ENCODE results near the gene IGFBPL1.
"Not testable (repeated sequence)": the region's sequence is repeated elsewhere in the genome, so short reads cannot be mapped to it uniquely, and the experiment has no call there.

IGFBPL1 gene

DNA sequence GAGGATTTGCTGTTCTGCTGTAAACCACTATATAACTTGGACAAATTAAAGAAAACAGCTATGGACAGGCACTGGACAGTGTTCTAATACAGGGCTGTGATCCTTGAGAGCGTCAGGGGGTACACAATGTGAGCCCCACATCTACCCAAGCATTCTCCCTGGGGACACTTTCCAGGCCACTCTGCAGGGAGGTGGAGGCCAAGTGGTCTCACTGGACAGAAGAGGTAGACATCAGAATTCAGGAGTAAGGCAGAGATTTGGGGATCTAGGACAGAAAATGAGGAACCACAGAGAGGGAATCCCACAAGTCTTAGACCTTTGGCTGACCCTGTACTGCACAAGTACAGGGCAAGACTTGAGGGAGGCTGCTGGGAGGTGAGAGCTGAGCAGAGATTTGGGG is 3.8 kb upstream of the IGFBPL1 start:
- no peak for DNase-seq

DNA sequence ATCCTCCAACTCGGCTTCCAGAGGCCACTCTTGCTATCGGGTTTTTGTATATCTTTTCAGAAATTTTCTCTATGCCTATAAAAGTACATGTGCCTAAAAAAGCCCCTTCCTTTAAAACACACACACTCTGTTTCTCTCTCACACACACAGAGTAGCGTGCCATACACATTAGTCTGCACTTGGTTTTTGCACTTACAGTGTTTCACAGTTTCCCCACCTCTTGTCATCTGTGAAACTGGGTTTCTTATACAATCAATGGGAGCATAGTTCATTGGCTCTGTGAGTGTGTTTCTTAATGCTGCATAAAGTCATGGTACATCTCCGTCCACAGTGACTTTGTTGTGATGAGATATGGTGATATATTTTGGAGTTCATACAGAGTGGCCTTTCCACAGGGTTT is 664 bp upstream of the IGFBPL1 start:
- DNase-seq, result no peak

GRCh38 chr9:38423273-38423972 is 831 bp downstream of the IGFBPL1 start:
- DNase-seq, result no peak

- no peak for DNase-seq
These were observed 1.5 kb downstream of the IGFBPL1 start for GRCh38 chr9:38422555-38423260.

DNA sequence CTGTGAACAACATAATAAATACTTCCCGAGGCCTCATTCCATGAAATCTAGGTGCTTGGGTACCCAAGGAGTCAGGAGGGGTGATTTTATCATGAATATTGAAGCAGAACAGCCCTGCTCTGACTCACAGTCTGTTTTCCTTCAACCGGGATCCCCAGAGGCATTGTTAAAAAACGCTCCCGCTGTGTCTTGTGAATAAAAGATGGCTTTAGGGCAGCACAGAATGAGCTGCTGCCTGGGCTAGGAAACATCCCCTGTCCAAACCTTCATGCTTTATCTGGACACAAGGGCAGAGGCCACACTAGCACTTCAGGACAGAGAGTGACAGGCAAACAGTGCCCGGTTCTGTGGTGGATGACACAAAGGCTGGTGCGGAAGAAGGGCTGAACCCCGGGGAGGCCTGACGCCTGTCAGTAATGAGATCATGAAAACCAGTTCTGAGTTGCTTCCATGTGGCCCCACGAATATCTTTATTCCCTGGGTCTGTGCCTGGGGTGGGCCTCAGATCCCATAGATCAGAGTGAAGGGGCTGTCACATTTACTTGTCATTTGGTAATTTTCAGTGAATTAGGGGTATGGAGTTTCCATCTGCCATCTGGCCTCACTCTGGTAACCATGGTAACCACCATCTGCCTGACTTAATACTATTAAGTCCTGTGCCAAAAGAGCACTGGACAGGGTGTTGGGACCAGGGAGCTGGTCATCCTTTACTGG is 2.6 kb downstream of the IGFBPL1 start:
- DNase-seq, result peak; percentile 72

GRCh38 chr9:38419181-38419580 is 5.1 kb downstream of the IGFBPL1 start:
- DNase-seq, result no peak

DNA sequence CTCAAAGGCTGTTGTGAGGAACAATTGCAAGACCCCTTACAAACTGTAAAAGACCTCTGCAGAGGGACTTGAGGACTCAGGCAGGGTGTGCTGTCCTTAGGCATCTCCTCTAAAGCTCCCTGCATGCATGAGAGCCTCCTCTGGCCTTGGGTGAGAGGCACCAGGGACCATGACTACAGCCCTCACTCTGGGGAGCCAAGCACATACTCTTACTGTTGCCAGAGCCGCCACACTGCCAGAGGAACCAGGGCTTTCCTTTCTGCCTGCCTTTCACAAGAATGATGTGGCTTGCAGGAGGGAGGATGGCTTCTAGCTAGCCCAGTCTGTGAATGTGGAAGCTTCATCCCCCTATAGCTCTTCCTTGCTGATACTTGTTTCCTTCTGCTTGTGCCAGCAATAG is 5.9 kb downstream of the IGFBPL1 start:
- no peak for DNase-seq

- peak; percentile 69 for DNase-seq
These were observed 7.0 kb downstream of the IGFBPL1 start for GRCh38 chr9:38417003-38417945.

- DNase-seq, result no peak
These were observed 7.8 kb downstream of the IGFBPL1 start for GRCh38 chr9:38416461-38416860.

DNA sequence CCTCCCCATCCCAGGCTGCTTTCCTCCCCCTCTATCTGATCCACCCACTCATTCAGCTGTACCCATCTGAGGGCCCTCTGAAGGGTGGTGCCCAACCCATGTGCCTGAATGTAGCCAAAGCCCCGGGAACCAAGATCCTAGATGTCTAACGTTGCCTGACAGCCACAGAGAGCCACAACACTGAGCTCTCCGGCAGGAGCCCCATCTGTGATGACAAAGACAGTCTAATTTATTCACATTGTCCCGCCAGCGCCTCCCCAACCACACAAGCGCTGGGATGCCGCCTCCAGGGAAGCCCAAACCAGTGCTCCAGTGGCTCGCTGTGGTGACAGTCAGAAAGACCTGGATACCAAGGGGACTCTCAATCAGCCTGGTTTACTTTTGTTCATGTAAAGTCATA is 8.4 kb downstream of the IGFBPL1 start:
- no peak for DNase-seq

GRCh38 chr9:38414040-38414723 is 10.1 kb downstream of the IGFBPL1 start:
- DNase-seq, result peak; percentile 95

GRCh38 chr9:38413283-38413682 is 11.0 kb downstream of the IGFBPL1 start:
- DNase-seq, result no peak

- peak; percentile 93 for DNase-seq
These were observed 11.5 kb downstream of the IGFBPL1 start for GRCh38 chr9:38412751-38413150.

DNA sequence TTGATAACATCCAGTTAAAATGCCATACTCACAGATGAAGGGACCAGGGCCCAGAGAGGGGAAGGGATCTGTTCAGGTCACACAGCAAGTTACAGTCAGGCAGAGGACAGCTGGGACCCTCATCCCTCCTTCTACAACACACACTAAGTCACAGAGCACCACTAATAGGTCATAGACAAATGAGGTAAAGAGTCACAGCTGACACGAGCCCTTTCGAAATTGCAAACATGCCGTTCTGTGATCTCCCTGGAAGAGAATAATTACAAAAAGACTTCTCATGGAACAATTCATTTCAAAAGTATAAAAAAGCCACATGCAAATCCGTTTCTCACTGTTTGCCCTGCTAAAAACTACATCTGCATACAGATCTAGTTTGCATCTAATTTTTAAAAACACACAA is 15.5 kb downstream of the IGFBPL1 start:
- no peak for DNase-seq

DNA sequence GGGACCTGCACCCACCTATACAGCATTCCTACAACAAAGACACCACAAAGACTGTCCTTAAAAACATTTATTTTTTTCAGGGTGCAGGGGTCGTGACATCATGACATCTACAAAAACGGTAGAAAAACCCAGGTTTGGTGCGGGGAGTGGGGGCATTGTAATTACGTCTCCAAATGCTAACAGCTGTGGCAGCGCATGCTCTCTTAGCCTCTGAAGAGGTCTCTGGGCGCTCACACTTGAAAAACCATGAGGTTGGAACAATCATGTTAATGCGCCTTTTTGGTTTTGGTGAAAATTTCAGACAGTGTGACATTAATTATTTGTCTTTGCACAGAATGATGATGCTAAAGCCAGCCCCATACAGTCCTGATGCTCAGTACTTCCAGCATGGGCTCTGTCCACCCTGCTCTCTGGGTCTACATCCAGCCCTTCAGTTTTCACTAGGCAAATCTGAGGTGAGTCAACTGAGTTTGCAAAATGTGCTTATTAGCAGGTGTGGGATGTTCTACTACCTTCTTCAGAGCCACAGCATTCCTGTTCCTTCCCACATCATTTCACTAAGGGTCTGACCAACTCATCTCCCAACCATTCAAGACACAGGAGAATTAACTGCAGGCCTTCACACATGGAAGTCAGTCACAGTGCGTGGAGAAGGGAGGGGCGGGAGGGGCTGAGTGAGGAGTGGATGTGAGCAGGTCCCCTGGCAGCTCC is 17.6 kb downstream of the IGFBPL1 start:
- no peak for DNase-seq

GRCh38 chr9:38405785-38406184 is 18.5 kb downstream of the IGFBPL1 start:
- no peak for DNase-seq

- no peak for DNase-seq
These were observed 19.9 kb downstream of the IGFBPL1 start for GRCh38 chr9:38404314-38404713.

- DNase-seq, result no peak
These were observed 22.3 kb downstream of the IGFBPL1 start for GRCh38 chr9:38401994-38402393.

GRCh38 chr9:38399191-38399590 is 25.1 kb downstream of the IGFBPL1 start:
- not testable (repeated sequence) for DNase-seq

GRCh38 chr9:38396371-38396671 is 27.9 kb downstream of the IGFBPL1 start:
- no peak for DNase-seq

DNA sequence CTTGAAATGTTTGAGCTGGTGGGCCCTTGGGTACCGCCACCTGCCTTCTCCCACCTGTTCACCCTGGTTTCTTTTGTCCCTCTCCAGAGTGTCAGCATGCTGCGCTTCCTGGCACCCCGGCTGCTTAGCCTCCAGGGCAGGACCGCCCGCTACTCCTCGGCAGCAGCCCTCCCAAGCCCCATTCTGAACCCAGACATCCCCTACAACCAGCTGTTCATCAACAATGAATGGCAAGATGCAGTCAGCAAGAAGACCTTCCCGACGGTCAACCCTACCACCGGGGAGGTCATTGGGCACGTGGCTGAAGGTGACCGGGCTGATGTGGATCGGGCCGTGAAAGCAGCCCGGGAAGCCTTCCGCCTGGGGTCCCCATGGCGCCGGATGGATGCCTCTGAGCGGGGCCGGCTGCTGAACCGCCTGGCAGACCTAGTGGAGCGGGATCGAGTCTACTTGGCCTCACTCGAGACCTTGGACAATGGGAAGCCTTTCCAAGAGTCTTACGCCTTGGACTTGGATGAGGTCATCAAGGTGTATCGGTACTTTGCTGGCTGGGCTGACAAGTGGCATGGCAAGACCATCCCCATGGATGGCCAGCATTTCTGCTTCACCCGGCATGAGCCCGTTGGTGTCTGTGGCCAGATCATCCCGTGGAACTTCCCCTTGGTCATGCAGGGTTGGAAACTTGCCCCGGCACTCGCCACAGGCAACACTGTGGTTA is 28.4 kb downstream of the IGFBPL1 start:
- no peak for DNase-seq
